ENCODE data around the gene EDEM3.

DNA sequence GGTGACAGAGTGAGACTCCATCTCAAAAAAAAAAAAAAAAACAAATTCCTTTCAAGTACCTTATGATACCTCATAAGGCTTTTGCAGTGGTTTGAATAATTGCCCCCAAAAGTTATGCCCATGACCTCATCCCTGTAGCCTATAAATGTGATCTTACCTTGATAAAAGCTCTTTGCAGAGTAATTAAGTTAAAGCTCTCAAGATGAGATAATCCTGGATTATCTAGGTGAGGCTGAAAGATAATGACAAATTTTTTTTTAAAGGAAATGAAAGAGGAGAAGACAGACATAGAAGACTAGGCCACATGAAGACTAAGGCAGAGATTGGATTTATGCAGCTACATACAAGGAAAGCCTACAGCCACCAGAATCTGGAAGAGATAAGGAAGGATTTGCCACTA lies 20.7 kb upstream of the EDEM3 start:
- TF ChIP-seq, protein P1, sequence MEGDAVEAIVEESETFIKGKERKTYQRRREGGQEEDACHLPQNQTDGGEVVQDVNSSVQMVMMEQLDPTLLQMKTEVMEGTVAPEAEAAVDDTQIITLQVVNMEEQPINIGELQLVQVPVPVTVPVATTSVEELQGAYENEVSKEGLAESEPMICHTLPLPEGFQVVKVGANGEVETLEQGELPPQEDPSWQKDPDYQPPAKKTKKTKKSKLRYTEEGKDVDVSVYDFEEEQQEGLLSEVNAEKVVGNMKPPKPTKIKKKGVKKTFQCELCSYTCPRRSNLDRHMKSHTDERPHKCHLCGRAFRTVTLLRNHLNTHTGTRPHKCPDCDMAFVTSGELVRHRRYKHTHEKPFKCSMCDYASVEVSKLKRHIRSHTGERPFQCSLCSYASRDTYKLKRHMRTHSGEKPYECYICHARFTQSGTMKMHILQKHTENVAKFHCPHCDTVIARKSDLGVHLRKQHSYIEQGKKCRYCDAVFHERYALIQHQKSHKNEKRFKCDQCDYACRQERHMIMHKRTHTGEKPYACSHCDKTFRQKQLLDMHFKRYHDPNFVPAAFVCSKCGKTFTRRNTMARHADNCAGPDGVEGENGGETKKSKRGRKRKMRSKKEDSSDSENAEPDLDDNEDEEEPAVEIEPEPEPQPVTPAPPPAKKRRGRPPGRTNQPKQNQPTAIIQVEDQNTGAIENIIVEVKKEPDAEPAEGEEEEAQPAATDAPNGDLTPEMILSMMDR (optimal IDR thresholded peaks at IDR 0.05 in 1 of 3, IDR thresholded peaks at IDR 0.05 in 1 of 3, conservative IDR thresholded peaks at IDR 0.05 in 1 of 3; ENCODE audit: extremely low read depth in 1 of 3, insufficient read depth in 2 of 3, low read length in 3 of 3): no peak
- no peak for TF ChIP-seq EZH2 (IDR thresholded peaks at IDR 0.05; ENCODE audit: low read length)

All from keratinocyte (primary cell).